ENCODE data around the gene AGPAT3.

- no peak for TF ChIP-seq CTCF (conservative IDR thresholded peaks at IDR 0.05 in 1 of 2, IDR thresholded peaks at IDR 0.05 in 1 of 2; ENCODE audit: low read depth in 1 of 2, low read length in 2 of 2)
- no peak for TF ChIP-seq EZH2 (IDR thresholded peaks at IDR 0.05; ENCODE audit: low read length, missing control alignments)
These were observed 14.2 kb upstream of the AGPAT3 start for GRCh38 chr21:43850728-43851295.
